ENCODE results near the gene KLHL29.

KLHL29 gene

GRCh38 chr2:23687214-23687613, 302.2 kb downstream of the KLHL29 start:
- no peak for TF ChIP-seq TAF1 (IDR thresholded peaks at IDR 0.05; ENCODE audit: borderline replicate concordance, insufficient read depth, low read length)
- no peak for TF ChIP-seq FOXP2 (optimal IDR thresholded peaks at IDR 0.05; ENCODE audit: borderline replicate concordance, extremely low read depth, extremely low read length, insufficient read depth)
- TF ChIP-seq POLR2AphosphoS5 (IDR thresholded peaks at IDR 0.05; ENCODE audit: low read depth, low read length), result no peak
- TF ChIP-seq REST (IDR thresholded peaks at IDR 0.05; ENCODE audit: insufficient read depth in 1 of 2, low read depth in 2 of 2, low read length in 2 of 2), result no peak
- TF ChIP-seq SIN3A (IDR thresholded peaks at IDR 0.05; ENCODE audit: borderline replicate concordance, insufficient read depth, low read length), result no peak

GRCh38 chr2:23687713-23688112, 302.7 kb downstream of the KLHL29 start:
- TF ChIP-seq POLR2AphosphoS5 (IDR thresholded peaks at IDR 0.05; ENCODE audit: low read depth, low read length) (no peak), SIN3A (IDR thresholded peaks at IDR 0.05; ENCODE audit: borderline replicate concordance, insufficient read depth, low read length) (no peak), TAF1 (IDR thresholded peaks at IDR 0.05; ENCODE audit: borderline replicate concordance, insufficient read depth, low read length) (no peak), REST (IDR thresholded peaks at IDR 0.05; ENCODE audit: insufficient read depth in 1 of 2, low read depth in 2 of 2, low read length in 2 of 2) (no peak), FOXP2 (optimal IDR thresholded peaks at IDR 0.05; ENCODE audit: borderline replicate concordance, extremely low read depth, extremely low read length, insufficient read depth) (no peak)

GRCh38 chr2:23688486-23689130, 303.6 kb downstream of the KLHL29 start:
- no peak for TF ChIP-seq FOXP2 (optimal IDR thresholded peaks at IDR 0.05; ENCODE audit: borderline replicate concordance, extremely low read depth, extremely low read length, insufficient read depth)
- TF ChIP-seq POLR2AphosphoS5 (IDR thresholded peaks at IDR 0.05; ENCODE audit: low read depth, low read length), result no peak
- TF ChIP-seq TAF1 (IDR thresholded peaks at IDR 0.05; ENCODE audit: borderline replicate concordance, insufficient read depth, low read length), result no peak
- TF ChIP-seq SIN3A (IDR thresholded peaks at IDR 0.05; ENCODE audit: borderline replicate concordance, insufficient read depth, low read length), result no peak

GRCh38 chr2:23689131-23689700, 304.2 kb downstream of the KLHL29 start:
- no peak for TF ChIP-seq TAF1 (IDR thresholded peaks at IDR 0.05; ENCODE audit: borderline replicate concordance, insufficient read depth, low read length)
- TF ChIP-seq POLR2AphosphoS5 (IDR thresholded peaks at IDR 0.05; ENCODE audit: low read depth, low read length), result no peak
- no peak for TF ChIP-seq REST (IDR thresholded peaks at IDR 0.05; ENCODE audit: insufficient read depth in 1 of 2, low read depth in 2 of 2, low read length in 2 of 2)
- TF ChIP-seq FOXP2 (optimal IDR thresholded peaks at IDR 0.05; ENCODE audit: borderline replicate concordance, extremely low read depth, extremely low read length, insufficient read depth), result no peak
- no peak for TF ChIP-seq SIN3A (IDR thresholded peaks at IDR 0.05; ENCODE audit: borderline replicate concordance, insufficient read depth, low read length)

- TF ChIP-seq POLR2AphosphoS5 (IDR thresholded peaks at IDR 0.05; ENCODE audit: low read depth, low read length) (no peak), REST (IDR thresholded peaks at IDR 0.05; ENCODE audit: insufficient read depth in 1 of 2, low read depth in 2 of 2, low read length in 2 of 2) (no peak), FOXP2 (optimal IDR thresholded peaks at IDR 0.05; ENCODE audit: borderline replicate concordance, extremely low read depth, extremely low read length, insufficient read depth) (no peak), SIN3A (IDR thresholded peaks at IDR 0.05; ENCODE audit: borderline replicate concordance, insufficient read depth, low read length) (no peak), TAF1 (IDR thresholded peaks at IDR 0.05; ENCODE audit: borderline replicate concordance, insufficient read depth, low read length) (no peak)
Observed at GRCh38 chr2:23689891-23690290, 304.9 kb downstream of the KLHL29 start.
